ENCODE measurements around the gene USP38.

- TF ChIP-seq, protein P1, sequence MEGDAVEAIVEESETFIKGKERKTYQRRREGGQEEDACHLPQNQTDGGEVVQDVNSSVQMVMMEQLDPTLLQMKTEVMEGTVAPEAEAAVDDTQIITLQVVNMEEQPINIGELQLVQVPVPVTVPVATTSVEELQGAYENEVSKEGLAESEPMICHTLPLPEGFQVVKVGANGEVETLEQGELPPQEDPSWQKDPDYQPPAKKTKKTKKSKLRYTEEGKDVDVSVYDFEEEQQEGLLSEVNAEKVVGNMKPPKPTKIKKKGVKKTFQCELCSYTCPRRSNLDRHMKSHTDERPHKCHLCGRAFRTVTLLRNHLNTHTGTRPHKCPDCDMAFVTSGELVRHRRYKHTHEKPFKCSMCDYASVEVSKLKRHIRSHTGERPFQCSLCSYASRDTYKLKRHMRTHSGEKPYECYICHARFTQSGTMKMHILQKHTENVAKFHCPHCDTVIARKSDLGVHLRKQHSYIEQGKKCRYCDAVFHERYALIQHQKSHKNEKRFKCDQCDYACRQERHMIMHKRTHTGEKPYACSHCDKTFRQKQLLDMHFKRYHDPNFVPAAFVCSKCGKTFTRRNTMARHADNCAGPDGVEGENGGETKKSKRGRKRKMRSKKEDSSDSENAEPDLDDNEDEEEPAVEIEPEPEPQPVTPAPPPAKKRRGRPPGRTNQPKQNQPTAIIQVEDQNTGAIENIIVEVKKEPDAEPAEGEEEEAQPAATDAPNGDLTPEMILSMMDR (IDR thresholded peaks at IDR 0.05): peak in 1 of 3 donors; percentile 12
- TF ChIP-seq POLR2A (IDR thresholded peaks at IDR 0.05): peak; percentile 75
Observed at GRCh38 chr4:143184503-143185252, at the start of gene USP38.
